ENCODE measurements around the gene HIBCH. TPM values are rescaled to one million over a fixed set of nuclear protein-coding genes. Genes with fewer than 3 reads are reported as not detected.

Gene HIBCH
- total RNA-seq, 2 donors from 2014 or later: 30.8 to 46.7 TPM

DNA sequence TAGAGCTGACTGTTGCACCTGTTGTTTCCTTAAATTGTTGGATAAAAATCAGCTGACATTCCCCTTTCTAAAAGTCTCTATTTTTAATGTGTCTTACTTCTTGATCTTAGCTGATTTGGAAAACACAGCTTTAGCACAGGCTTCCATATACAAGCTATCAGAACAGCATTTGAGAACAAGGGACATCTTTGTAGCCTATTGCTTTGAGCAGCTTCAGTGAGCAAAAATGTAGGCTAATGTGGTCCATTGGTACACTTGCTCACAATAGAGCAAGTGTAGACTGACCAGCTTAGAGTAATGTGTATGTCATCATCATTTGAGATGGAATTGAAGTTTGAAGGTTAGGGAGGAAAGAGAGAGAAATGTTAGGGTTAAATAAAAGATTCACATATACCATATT lies 30.7 kb upstream of the HIBCH start:
- no peaks in the 10 kb centered on the region for H3K36me3 Mint-ChIP-seq (ENCODE audit: low read depth)
- no peaks in the 10 kb centered on the region for H3K27me3 ChIP-seq (ENCODE audit: control insufficient read depth, insufficient read depth, low read length, poor library complexity, severe bottlenecking)
- no peak overlapping the region for H3K4me3 ChIP-seq (ENCODE audit: low read length)
- H3K4me3 Mint-ChIP-seq: no peak overlapping the region
- H3K9me3 Mint-ChIP-seq: no peaks in the 10 kb centered on the region
- H3K36me3 ChIP-seq (ENCODE audit: control insufficient read depth, insufficient read depth, low read length): no peaks in the 10 kb centered on the region
- H3K4me1 ChIP-seq (ENCODE audit: control insufficient read depth, insufficient read depth, low read length): peaks cover 7% of the 10 kb centered on the region
- H3K9me3 ChIP-seq (ENCODE audit: control insufficient read depth, low read length): no peaks in the 10 kb centered on the region
- no peak overlapping the region for H3K9ac ChIP-seq (ENCODE audit: extremely low read depth, low read length, poor library complexity, severe bottlenecking)
- no peak for DNase-seq
- TF ChIP-seq, protein P1, sequence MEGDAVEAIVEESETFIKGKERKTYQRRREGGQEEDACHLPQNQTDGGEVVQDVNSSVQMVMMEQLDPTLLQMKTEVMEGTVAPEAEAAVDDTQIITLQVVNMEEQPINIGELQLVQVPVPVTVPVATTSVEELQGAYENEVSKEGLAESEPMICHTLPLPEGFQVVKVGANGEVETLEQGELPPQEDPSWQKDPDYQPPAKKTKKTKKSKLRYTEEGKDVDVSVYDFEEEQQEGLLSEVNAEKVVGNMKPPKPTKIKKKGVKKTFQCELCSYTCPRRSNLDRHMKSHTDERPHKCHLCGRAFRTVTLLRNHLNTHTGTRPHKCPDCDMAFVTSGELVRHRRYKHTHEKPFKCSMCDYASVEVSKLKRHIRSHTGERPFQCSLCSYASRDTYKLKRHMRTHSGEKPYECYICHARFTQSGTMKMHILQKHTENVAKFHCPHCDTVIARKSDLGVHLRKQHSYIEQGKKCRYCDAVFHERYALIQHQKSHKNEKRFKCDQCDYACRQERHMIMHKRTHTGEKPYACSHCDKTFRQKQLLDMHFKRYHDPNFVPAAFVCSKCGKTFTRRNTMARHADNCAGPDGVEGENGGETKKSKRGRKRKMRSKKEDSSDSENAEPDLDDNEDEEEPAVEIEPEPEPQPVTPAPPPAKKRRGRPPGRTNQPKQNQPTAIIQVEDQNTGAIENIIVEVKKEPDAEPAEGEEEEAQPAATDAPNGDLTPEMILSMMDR (conservative IDR thresholded peaks at IDR 0.05): no peak
- no peak overlapping the region for H3K27ac Mint-ChIP-seq
- H3K4me1 Mint-ChIP-seq: peaks cover 16% of the 10 kb centered on the region
- no peak overlapping the region for H3K27ac ChIP-seq (ENCODE audit: low read depth, low read length)
- H3K27me3 Mint-ChIP-seq (ENCODE audit: insufficient read depth): no peaks in the 10 kb centered on the region

DNA sequence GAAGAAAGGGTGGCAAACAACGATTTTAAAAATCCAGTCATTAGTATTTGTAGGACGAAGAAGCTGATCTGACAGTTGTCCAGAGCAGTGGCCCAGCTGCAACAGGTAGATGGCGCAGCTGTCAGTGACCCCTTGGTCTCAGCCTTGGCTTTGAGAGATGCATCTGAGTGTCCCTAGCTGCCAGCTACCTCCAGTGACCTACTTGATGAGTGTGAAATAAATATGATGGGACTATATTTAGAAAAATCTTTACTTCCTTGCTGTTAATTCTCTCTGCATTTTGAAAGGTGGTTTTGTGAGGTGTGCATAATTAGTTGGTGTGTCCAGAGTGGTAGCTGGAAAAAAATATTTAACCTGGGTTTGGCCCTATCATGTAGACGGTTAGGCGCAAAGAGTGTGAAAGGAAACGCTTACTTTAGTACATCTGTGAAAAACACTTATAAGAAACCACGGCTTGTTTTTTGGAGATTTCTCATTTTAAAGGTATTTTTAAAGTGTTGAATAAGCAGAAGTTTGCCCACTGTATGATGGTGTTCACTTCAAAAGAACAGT lies 24.7 kb upstream of the HIBCH start:
- Mint-ChIP-seq H3K36me3 (ENCODE audit: low read depth) (no peaks in the 10 kb centered on the region), H3K9me3 (no peaks in the 10 kb centered on the region), H3K27ac (no peak overlapping the region), H3K4me3 (peak overlapping the region; percentile 61), H3K4me1 (peaks cover 6% of the 10 kb centered on the region), H3K27me3 (ENCODE audit: insufficient read depth) (no peaks in the 10 kb centered on the region)
- Histone ChIP-seq H3K4me3 (ENCODE audit: low read length) (peak overlapping the region; percentile 83), H3K9ac (ENCODE audit: extremely low read depth, low read length, poor library complexity, severe bottlenecking) (no peak overlapping the region), H3K36me3 (ENCODE audit: control insufficient read depth, insufficient read depth, low read length) (no peaks in the 10 kb centered on the region), H3K27ac (ENCODE audit: low read depth, low read length) (no peak overlapping the region), H3K9me3 (ENCODE audit: control insufficient read depth, low read length) (no peaks in the 10 kb centered on the region), H3K27me3 (ENCODE audit: control insufficient read depth, insufficient read depth, low read length, poor library complexity, severe bottlenecking) (no peaks in the 10 kb centered on the region), H3K4me1 (ENCODE audit: control insufficient read depth, insufficient read depth, low read length) (no peaks in the 10 kb centered on the region)
- peak; percentile 84 for DNase-seq
- TF ChIP-seq, protein P1 (conservative IDR thresholded peaks at IDR 0.05): peak; percentile 71
- WGBS, 2 experiments (ENCODE audit: insufficient coverage in 1 of 2, insufficient read length in 1 of 2): 56 to 63% methylated on average over 6 to 7 of the region's 7 CpGs

DNA sequence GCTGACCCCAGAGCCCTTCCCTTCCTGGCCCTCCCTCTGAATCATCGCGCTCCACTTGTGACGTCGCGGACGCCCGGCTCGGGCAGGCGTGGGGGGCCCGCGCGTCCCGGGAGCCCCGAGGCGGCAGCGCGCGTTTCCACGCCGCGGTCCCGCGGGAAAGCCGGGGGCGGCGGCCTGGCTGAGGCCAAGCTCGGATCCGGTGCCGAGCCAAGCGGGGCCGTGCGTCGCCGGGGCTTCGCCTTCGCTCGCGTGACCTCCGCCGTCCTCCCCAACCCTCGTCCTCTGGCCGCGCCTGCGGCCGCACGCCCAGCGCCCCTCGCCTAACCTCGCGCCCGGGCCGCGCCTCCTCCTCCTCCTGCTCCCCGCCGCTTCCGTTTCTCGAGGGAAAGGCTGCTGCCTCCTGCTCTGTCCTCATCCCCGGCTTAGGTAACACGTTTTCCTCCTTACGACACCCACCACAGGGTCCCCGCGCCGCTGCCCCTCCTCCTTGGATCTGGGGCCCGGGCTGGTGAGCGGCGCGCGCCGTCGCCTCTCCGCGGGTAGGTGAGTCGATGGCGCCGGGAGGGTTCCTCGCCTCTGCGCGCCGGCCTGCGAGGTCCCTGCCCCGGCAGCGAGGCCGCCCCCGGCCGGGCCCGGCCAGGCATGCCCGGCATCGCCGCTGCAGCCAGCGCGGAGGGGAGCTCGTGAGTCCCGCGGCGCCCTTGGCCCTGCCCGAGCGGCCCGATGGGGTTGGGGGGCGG lies 24.1 kb upstream of the HIBCH start, which contains the start of gene INPP1:
INPP1 (plus strand) TSS at position 54 of the 740 bp plus-strand sequence. CDS start 16,514 bp downstream, outside the sequence.
- TF ChIP-seq, protein P1 (conservative IDR thresholded peaks at IDR 0.05): no peak
- 4% methylated on average over 4 to 99 of the region's 99 CpGs for WGBS, 2 experiments (ENCODE audit: insufficient coverage in 1 of 2, insufficient read length in 1 of 2)
- H3K4me1 ChIP-seq (ENCODE audit: control insufficient read depth, insufficient read depth, low read length): no peaks in the 10 kb centered on the region
- peak; percentile 86 for DNase-seq
- peak within 1 kb of the TSS; percentile 61 for H3K4me3 Mint-ChIP-seq
- H3K4me1 Mint-ChIP-seq: peaks cover 6% of the 10 kb centered on the region
- no peaks in the 10 kb centered on the region for H3K27me3 Mint-ChIP-seq (ENCODE audit: insufficient read depth)
- peak within 1 kb of the TSS; percentile 83 for H3K4me3 ChIP-seq (ENCODE audit: low read length)
- peak within 1 kb of the TSS; percentile 30 for H3K9ac ChIP-seq (ENCODE audit: extremely low read depth, low read length, poor library complexity, severe bottlenecking)
- H3K9me3 Mint-ChIP-seq: no peaks in the 10 kb centered on the region
- no peaks in the 10 kb centered on the region for H3K36me3 Mint-ChIP-seq (ENCODE audit: low read depth)
- H3K36me3 ChIP-seq (ENCODE audit: control insufficient read depth, insufficient read depth, low read length): no peaks in the 10 kb centered on the region
- no peak within 1 kb of the TSS for H3K27ac ChIP-seq (ENCODE audit: low read depth, low read length)
- no peaks in the 10 kb centered on the region for H3K27me3 ChIP-seq (ENCODE audit: control insufficient read depth, insufficient read depth, low read length, poor library complexity, severe bottlenecking)
- H3K9me3 ChIP-seq (ENCODE audit: control insufficient read depth, low read length): no peaks in the 10 kb centered on the region
- H3K27ac Mint-ChIP-seq: no peak within 1 kb of the TSS
